DMS 273 (cell line): ENCODE data around the gene LPIN1.
A peak's percentile ranks its signal among the peaks of the same experiment; 100 is the strongest.

Experiments used
- DNase-seq: peaks from one replicate; lab custom pipeline; 2025; ENCODE audit not compliant: unreplicated experiment; lab: John Stamatoyannopoulos, UW

Gene LPIN1

DNA sequence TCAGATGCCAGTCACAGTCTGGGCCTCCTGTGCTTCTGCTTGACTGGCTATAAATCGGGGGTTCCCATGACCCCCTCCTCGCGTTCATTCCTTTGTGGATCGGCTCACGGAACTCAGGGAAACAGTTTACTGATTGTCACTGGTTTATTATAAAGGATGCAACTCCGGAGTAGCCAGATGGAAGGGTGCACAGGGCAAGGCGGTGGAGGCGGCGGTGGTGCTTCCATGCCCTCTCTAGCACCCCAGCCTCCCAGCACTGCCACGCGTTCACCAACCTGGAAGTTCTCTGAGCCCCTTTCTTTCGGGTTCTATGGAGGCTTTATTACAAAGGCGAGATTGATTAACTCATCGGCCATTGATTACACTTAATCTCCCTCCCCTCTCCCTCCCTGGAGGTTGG, 15.6 kb downstream of the LPIN1 start:
- DNase-seq, result no peak

GRCh38 chr2:11762799-11763461, 16.5 kb downstream of the LPIN1 start:
- DNase-seq, result no peak

DNA sequence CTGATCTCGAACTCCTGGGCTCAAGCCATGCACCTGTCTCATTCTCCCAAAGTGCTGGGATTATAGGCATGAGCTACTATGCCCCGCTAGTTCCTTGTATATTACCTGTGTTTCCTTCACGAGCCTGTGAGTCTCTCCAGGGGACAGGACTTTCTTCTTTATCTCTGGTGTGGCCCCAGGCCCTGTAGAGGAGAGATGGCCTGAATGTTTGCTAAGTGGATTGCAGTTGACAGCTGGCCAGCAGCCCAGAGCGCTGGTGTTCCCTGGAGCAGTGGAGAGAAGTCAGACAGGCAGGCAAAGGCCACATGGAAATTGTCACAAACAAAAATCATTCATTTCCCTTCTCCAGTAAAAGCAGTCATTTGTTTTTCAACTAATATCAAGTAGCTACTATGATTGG, 17.9 kb downstream of the LPIN1 start:
- no peak for DNase-seq

DNA sequence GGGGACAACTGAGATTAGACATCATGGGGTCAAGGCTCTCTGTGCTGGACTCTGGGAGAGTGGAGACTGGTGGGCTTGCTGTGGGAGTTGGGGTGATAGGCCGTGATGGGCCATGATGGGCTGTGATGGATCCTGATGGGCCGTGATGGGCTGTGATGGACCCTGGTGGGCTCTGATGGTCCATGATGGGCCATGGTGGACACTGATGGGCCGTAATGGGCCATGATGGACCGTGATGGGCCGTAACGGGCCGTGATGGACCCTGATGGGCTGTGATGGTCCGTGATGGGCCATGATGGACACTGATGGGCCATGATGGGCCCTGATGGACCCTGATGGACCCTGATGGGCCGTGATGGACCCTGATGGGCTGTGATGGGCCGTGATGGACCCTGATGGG, 18.5 kb downstream of the LPIN1 start:
- DNase-seq, result no peak

DNA sequence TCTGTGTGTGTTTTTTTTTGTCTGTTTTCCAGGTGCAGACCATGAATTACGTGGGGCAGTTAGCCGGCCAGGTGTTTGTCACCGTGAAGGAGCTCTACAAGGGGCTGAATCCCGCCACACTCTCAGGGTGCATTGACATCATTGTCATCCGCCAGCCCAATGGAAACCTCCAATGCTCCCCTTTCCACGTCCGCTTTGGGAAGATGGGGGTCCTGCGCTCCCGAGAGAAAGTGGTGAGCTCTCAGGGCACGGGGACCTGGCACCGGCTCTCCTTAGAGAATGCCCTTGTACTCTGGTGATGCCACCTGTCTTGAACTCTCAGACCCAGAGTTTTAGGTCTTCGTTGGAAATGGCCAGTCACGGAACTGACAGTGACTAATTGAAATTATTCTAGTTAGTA, 19.1 kb downstream of the LPIN1 start:
- DNase-seq, result no peak

- DNase-seq, result no peak
Observed at GRCh38 chr2:11766016-11766415, 19.6 kb downstream of the LPIN1 start.

GRCh38 chr2:11767779-11768178, 21.3 kb downstream of the LPIN1 start:
- DNase-seq, result no peak

GRCh38 chr2:11768946-11769345, 22.5 kb downstream of the LPIN1 start:
- DNase-seq, result peak; percentile 20

GRCh38 chr2:11769516-11769915, 23.1 kb downstream of the LPIN1 start:
- DNase-seq, result no peak

- no peak for DNase-seq
Observed at GRCh38 chr2:11770531-11771188, 24.2 kb downstream of the LPIN1 start.

GRCh38 chr2:11771971-11772615, 25.7 kb downstream of the LPIN1 start:
- DNase-seq, result no peak

DNA sequence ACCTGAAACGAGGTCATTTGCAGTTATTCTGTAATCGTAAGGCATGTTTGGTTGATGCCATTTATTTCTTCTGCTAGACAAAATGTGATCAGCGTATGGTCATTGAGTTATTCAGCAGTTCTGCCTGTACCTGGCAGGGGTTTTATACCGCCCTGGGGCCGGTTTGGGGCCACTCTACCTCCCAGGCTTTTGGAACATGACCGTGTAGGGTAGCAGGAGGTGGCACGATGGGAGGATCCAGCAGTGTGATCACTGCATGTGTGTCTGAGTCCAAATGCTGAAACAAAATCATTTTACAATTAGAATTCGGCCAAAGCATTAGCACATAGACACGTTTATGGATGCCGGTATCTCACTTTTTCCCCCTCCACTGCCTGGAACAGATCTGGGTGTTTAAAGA, 26.7 kb downstream of the LPIN1 start:
- DNase-seq, result no peak

DNA sequence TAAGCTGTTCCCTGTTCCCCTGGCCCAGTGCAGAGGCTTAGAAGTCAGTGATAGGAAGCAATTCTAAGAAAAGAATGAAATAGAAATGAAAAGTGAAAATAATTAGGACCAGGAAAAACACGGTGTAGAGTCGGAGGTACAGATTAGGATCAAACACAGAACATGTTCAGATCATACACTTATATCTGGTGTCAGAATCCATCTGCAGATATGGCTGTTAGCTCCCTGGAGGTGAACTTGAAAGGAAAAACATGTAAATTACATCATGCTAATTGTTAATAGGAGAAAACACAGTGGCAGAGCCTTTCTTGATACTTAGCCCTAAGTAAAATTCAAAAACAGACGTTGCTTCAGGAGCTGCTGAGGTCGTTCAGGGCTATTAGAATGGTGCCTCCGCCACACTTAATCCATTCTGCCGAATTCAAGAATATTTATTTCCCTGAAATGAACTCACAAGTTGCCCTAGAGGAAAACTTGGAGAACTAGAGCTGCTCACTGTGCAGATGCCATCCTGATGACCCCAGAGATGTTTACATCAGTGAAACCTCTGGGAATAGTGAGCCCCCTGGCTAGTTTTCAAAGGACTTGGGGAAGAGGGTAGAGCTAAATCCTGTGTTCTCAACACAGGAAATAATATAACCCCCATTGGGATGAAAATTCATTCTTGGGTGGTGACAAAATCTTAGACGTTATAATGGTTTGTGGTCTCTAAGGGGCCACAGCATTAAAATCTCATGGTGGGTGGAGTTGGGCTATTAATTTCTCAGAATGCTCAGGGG, 27.5 kb downstream of the LPIN1 start:
- DNase-seq, result no peak

DNA sequence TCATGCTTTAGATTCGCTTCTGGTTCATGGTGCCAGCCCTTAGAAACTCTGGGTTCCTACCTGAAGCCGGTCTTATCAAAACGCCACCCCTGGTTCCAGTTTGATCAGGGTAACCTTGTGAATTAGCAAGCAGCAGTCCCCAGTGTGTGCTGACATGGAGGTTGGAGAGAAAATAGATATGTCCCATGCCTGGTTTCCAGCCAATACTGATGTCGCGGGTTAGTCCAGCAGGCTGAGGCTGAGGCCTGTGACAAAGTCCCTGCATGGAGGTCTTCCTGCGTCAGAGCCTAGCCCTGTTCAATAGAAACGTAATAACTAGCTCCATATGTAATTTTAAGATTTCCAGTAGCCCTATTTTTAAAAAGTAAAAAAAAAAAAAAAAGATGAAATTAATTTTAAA, 28.2 kb downstream of the LPIN1 start:
- no peak for DNase-seq

DNA sequence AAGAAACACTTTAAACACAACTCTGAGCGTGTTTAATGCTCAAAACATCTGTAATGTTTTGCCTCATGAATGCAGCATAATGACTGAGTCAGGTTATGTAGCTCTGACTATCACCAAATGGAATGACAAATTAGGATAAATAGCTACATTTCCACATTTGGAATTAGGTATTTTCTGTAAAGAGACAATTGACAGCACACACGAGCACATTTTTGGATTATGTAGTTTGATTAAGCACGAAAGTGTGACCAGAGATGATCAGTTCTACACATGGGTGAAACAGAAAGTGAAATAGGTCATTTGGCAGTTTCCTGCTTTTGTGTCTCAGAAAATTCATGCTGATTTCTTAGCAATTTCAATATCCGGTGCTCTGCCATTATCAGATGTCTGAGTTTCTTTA, 29.0 kb downstream of the LPIN1 start:
- DNase-seq, result no peak

- peak; percentile 9 for DNase-seq
Observed at GRCh38 chr2:11777066-11777782, 30.8 kb downstream of the LPIN1 start.

DNA sequence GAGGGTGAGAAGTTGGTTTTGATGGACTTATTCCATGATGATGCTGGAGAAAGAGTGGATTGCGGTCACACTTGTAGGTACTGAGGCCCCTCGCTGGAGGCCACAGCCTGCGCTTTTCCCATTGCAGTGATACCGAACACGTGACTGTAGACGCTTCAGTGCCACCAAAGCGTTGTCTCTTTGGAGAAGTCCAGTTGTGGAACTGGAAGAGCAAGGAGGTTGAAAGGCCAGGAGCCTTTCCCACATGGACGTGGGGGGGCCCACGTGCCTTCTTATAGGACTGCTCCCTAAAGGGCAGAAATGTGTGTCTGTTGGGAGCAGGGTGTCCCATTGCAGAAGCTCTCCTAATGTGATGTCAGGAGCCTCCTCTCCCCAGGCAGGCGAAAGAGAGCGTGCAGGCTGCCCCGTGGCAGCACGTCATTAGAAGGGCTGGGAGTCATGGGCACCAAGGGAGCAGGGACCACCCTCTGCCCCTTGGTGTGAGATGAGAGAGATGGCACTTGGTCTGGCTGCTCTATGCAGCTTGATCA, 31.5 kb downstream of the LPIN1 start:
- DNase-seq, result no peak

DNA sequence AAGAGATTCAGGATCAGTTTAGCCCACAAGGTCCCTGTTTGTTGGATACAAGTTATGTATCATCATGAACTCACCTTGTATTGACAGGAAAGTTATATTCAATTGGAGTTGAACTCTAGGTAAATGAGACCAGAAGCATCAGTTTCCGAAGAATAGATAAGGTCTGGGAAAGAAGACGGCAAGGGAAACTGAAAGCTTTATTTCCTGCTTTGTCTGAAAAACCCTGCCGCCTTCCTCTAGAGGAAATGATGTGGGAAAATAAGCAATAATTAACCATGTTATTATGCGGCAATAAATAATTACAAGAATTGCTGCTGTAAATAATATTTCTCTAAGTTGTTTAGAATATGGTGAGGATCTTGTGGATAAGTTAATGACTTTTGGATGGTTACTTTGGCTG, 32.0 kb downstream of the LPIN1 start:
- no peak for DNase-seq

DNA sequence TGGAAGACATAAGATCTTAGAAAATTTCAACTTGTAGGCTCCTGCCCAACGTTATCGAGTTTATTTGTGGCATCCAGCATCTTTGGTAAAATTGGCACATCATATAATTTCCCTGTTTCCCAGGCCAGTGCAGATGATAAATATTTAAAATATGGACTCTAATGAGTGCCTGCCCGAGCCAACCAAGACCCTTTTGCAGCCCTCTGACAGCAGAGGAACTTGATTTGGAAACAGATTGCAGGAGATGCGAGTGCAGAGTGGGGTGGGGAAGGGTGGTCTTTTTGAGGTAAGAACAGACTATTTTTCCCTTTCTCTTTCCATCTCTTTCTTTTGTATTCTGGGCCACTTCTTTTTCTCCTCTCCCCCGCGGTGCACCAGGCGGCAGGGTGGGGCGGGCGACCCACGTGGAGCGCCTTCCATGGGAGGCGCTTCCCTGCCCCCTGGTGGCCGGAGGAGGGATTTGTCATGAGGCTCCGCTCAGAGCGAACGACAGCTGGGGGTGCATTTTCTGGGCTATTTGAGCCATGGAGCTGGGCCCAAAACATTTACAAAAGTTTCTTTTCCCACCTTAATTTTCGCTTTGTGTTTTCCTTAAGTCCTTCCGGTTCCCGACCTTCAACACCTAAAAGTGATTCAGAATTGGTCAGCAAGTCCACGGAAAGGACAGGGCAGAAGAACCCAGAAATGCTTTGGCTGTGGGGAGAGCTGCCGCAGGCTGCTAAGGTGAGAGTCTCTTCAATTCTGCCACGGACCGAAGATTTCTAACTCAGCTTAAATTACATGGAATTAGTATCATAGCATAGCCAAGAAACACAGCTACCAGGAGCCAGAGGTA, 32.7 kb downstream of the LPIN1 start:
- DNase-seq, result peak; percentile 94

DNA sequence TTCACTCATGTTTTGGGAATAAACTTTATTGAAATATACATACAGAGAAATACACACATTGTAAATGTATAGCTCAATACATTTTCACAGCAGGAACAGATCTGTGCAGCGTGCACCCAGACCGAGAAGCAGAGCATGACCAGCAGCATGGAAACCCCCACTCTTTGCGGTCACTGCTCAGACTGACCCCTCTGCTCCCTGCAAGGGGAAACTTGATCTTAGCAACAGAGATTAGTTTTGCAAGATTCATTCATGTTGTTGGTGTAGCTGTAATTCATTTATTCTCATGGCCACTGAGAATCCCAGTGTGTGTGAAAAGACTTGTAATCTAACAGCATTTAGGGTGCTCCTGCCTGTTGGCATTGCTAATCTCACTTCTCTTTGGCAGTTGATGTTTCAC, 35.2 kb downstream of the LPIN1 start:
- no peak for DNase-seq
